ENCODE results near the gene MRPL36.
"Not testable (repeated sequence)": the region's sequence is repeated elsewhere in the genome, so short reads cannot be mapped to it uniquely, and the experiment has no call there.

MRPL36 gene

GRCh38 chr5:1832511-1833250 lies 33.0 kb upstream of the MRPL36 start:
- DNase-seq (ENCODE audit: low spot score): no peak

GRCh38 chr5:1831677-1832313 lies 32.2 kb upstream of the MRPL36 start:
- DNase-seq (ENCODE audit: low spot score): no peak

GRCh38 chr5:1831257-1831656 lies 31.6 kb upstream of the MRPL36 start:
- no peak for DNase-seq (ENCODE audit: low spot score)

- DNase-seq (ENCODE audit: low spot score): no peak
Observed at GRCh38 chr5:1830571-1831228, 31.1 kb upstream of the MRPL36 start.

- no peak for DNase-seq (ENCODE audit: low spot score)
Observed at GRCh38 chr5:1827886-1828397, 28.3 kb upstream of the MRPL36 start.

- DNase-seq (ENCODE audit: low spot score): no peak
Observed at GRCh38 chr5:1827025-1827885, 27.6 kb upstream of the MRPL36 start.

- DNase-seq (ENCODE audit: low spot score): no peak
Observed at GRCh38 chr5:1826235-1826980, 26.8 kb upstream of the MRPL36 start.

GRCh38 chr5:1824903-1825841 lies 25.5 kb upstream of the MRPL36 start:
- DNase-seq (ENCODE audit: low spot score): no peak

- DNase-seq (ENCODE audit: low spot score): no peak
Observed at GRCh38 chr5:1824109-1824821, 24.6 kb upstream of the MRPL36 start.

- no peak for DNase-seq (ENCODE audit: low spot score)
Observed at GRCh38 chr5:1823381-1824034, 23.9 kb upstream of the MRPL36 start.

- DNase-seq (ENCODE audit: low spot score): no peak
Observed at GRCh38 chr5:1821862-1822261, 22.2 kb upstream of the MRPL36 start.

- no peak for DNase-seq (ENCODE audit: low spot score)
Observed at GRCh38 chr5:1820926-1821325, 21.3 kb upstream of the MRPL36 start.

GRCh38 chr5:1820381-1820780 lies 20.7 kb upstream of the MRPL36 start:
- DNase-seq (ENCODE audit: low spot score): no peak

- no peak for DNase-seq (ENCODE audit: low spot score)
Observed at GRCh38 chr5:1819458-1819857, 19.8 kb upstream of the MRPL36 start.

GRCh38 chr5:1818784-1819183 lies 19.1 kb upstream of the MRPL36 start:
- DNase-seq (ENCODE audit: low spot score): no peak

- no peak for DNase-seq (ENCODE audit: low spot score)
Observed at GRCh38 chr5:1817261-1818043, 17.8 kb upstream of the MRPL36 start.

GRCh38 chr5:1816495-1817089 lies 17.0 kb upstream of the MRPL36 start:
- DNase-seq (ENCODE audit: low spot score): not testable (repeated sequence)

- DNase-seq (ENCODE audit: low spot score): no peak
Observed at GRCh38 chr5:1815881-1816292, 16.2 kb upstream of the MRPL36 start.
